Brain microvascular endothelial cell (primary cell): ENCODE results near the gene LYZL2.

ENCODE experiments used
- DNase-seq: peaks from one replicate; pipeline ENCODE4 v3.0.0-alpha.2; 2020
- H3K27ac ChIP-seq: fragments of 250-450 bp; sonication (Bioruptor Pico); 2 replicates; pipeline ENCODE4 v1.5.1; 2020; ENCODE audit warnings: mild to moderate bottlenecking, moderate library complexity
- H3K27me3 ChIP-seq: fragments of 250-450 bp; sonication (Bioruptor Pico); replicated peaks from 2 replicates; pipeline ENCODE4 v1.5.1; 2020; ENCODE audit warnings: mild to moderate bottlenecking
- H3K36me3 ChIP-seq: fragments of 250-450 bp; sonication (Bioruptor Pico); replicated peaks from 2 replicates; pipeline ENCODE4 v1.5.1; 2020; ENCODE audit warnings: mild to moderate bottlenecking
- H3K4me3 ChIP-seq: 2 replicates; pipeline ENCODE4 v1.5.1; 2011; ENCODE audit warnings: low read depth, mild to moderate bottlenecking, control low read depth, low read length, moderate library complexity
- in situ Hi-C: cut with HindIII; loops from 2 replicates; pipeline ENCODE4 v1.10.0; 2017; ENCODE audit warnings: low sequenced_read_pairs, low pct_ligation_motif_present
- TF ChIP-seq, protein P1 (sequence below): IDR thresholded peaks from 2 replicates; pipeline ENCODE4 v1.5.1; 2011; ENCODE audit warnings: low read depth, mild to moderate bottlenecking, moderate library complexity, low read length, control low read depth, inconsistent platforms; ENCODE audit errors: missing control alignments

The LYZL2 gene

DNA sequence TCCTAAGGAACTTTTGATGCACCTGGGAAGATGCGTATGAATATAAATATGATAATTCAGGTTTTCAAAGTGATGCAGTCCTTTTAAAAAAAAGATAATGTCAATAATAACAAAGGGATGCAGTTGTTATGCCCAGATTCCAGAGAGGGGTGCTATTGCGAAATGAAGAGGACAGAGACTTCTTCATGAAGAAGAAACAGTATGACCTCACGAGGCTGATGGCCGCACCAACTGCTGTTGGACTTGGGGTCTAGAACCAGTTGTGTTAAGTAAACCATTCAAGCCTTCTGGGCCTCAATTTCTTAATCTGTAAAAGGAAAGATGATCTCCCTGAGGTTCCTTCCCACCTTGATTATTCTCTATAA lies 55.1 kb downstream of the LYZL2 start:
- DNase-seq: no peak
- in situ Hi-C loops: no loop called here
- Histone ChIP-seq H3K27ac (no peak overlapping the region), H3K27me3 (no peaks in the 10 kb centered on the region), H3K36me3 (no peaks in the 10 kb centered on the region), H3K4me3 (no peak overlapping the region)
- TF ChIP-seq, protein P1, sequence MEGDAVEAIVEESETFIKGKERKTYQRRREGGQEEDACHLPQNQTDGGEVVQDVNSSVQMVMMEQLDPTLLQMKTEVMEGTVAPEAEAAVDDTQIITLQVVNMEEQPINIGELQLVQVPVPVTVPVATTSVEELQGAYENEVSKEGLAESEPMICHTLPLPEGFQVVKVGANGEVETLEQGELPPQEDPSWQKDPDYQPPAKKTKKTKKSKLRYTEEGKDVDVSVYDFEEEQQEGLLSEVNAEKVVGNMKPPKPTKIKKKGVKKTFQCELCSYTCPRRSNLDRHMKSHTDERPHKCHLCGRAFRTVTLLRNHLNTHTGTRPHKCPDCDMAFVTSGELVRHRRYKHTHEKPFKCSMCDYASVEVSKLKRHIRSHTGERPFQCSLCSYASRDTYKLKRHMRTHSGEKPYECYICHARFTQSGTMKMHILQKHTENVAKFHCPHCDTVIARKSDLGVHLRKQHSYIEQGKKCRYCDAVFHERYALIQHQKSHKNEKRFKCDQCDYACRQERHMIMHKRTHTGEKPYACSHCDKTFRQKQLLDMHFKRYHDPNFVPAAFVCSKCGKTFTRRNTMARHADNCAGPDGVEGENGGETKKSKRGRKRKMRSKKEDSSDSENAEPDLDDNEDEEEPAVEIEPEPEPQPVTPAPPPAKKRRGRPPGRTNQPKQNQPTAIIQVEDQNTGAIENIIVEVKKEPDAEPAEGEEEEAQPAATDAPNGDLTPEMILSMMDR: no peak

DNA sequence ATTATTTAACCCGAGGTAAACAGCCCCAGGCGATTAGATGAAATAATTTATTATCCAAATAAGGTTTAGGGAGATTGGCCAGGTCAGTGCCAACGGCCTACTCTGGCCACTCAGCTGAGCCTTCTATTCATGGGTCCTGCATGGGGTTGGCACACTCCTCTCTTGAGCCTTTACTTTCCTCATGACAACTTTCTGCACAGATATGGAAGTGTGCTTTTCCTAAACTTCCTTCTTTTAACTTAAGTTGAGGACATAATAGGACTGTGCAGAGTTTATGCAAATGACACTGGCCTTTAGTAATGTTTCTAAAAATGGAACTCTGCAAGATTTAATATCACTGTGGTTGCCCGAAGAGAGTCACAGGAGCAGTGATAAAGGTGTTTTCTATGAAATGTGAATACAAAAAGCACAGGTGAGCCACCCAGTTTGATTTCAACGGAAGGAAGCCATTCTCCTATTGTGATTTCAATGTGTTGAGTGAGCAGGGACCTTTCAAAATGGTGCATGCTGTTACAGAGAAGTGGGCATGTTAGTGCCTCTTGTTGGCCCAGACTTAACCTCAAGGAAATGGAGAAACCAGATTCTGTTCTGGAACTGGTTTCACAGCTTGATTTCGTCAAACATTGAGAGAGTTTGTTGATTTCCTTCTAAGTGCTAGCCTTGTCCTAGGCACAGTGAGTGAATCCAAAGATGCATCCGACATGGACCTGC lies 55.7 kb downstream of the LYZL2 start:
- no peaks in the 10 kb centered on the region for H3K36me3 ChIP-seq
- DNase-seq: no peak
- TF ChIP-seq, protein P1: no peak
- in situ Hi-C loops: no loop called here
- no peak overlapping the region for H3K27ac ChIP-seq
- H3K4me3 ChIP-seq: no peak overlapping the region
- H3K27me3 ChIP-seq: no peaks in the 10 kb centered on the region

DNA sequence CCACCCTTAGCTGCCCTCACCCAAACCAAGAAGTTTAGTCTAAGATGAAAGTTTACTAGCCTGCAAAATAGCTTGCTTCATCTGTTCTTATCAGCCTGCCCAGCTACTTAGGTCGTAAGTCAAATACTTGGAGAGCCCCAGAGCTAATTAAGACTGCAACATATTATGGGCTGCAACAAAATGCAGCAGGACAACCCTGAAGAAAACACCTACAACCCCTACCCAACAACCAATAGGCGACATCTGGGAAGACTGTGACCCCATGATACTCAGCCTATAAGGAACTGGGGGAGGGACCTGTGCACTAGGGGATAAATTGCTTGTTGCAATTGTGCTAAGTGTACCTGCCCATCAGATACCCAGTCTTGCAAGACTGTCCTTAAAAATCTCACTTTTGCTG lies 64.1 kb downstream of the LYZL2 start:
- TF ChIP-seq, protein P1: no peak
- no peak for DNase-seq
- Histone ChIP-seq H3K27ac (no peak overlapping the region), H3K27me3 (no peaks in the 10 kb centered on the region), H3K36me3 (no peaks in the 10 kb centered on the region), H3K4me3 (no peak overlapping the region)
- in situ Hi-C loops: no loop called here

DNA sequence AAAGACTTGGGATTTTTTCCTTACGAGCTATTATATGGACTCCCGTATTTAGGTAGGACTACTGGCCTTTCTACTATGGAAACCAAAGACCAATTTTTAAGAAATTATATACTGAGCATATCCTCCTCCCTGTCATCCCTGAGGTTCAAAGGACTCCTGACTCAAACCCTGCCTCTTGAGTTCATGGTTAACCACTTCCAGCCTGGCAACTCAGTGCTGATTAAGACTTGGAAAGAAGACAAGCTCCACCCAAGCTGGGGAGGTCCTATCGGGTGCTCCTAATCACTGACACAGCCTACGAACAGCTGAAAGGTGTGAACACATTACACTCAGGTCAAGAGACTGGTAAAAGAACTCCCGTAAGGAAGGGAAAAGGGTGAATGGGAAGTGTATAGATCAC lies 66.8 kb downstream of the LYZL2 start:
- Histone ChIP-seq H3K27me3 (no peaks in the 10 kb centered on the region), H3K27ac (no peak overlapping the region), H3K4me3 (no peak overlapping the region), H3K36me3 (no peaks in the 10 kb centered on the region)
- no peak for DNase-seq
- in situ Hi-C loops: no loop called here
- TF ChIP-seq, protein P1: no peak
